HS-5 (cell line): ENCODE data around the gene USP36.
"Not testable (repeated sequence)": the region's sequence is repeated elsewhere in the genome, so short reads cannot be mapped to it uniquely, and the experiment has no call there.

Experiments used
- DNase-seq: peaks from one replicate; pipeline ENCODE4 v3.0.0-alpha.2; 2012; ENCODE audit warnings: low read depth

The USP36 gene

GRCh38 chr17:78870621-78871020 is 30.0 kb upstream of the USP36 start:
- DNase-seq, result no peak

GRCh38 chr17:78868391-78868790 is 27.8 kb upstream of the USP36 start:
- no peak for DNase-seq

- not testable (repeated sequence) for DNase-seq
Observed at GRCh38 chr17:78867046-78867445, 26.4 kb upstream of the USP36 start.

- no peak for DNase-seq
Observed at GRCh38 chr17:78865682-78866390, 25.2 kb upstream of the USP36 start.

GRCh38 chr17:78864117-78864516 is 23.5 kb upstream of the USP36 start:
- DNase-seq, result no peak

- DNase-seq, result peak; percentile 99
Observed at GRCh38 chr17:78862073-78863023, 21.7 kb upstream of the USP36 start.

- no peak for DNase-seq
Observed at GRCh38 chr17:78861229-78861628, 20.6 kb upstream of the USP36 start.

GRCh38 chr17:78859051-78859450 is 18.4 kb upstream of the USP36 start:
- no peak for DNase-seq

- no peak for DNase-seq
Observed at GRCh38 chr17:78857266-78857665, 16.7 kb upstream of the USP36 start.

GRCh38 chr17:78855561-78856165 is 15.0 kb upstream of the USP36 start:
- DNase-seq, result no peak

- DNase-seq, result no peak
Observed at GRCh38 chr17:78854508-78854907, 13.9 kb upstream of the USP36 start.

- DNase-seq, result no peak
Observed at GRCh38 chr17:78853926-78854394, 13.3 kb upstream of the USP36 start.

- no peak for DNase-seq
Observed at GRCh38 chr17:78852709-78853121, 12.1 kb upstream of the USP36 start.

GRCh38 chr17:78849026-78849425 is 8.4 kb upstream of the USP36 start:
- DNase-seq, result no peak

GRCh38 chr17:78847052-78847451 is 6.4 kb upstream of the USP36 start:
- no peak for DNase-seq

- DNase-seq, result no peak
Observed at GRCh38 chr17:78844301-78845005, 3.8 kb upstream of the USP36 start.

- DNase-seq, result no peak
Observed at GRCh38 chr17:78842881-78843565, 2.4 kb upstream of the USP36 start.

GRCh38 chr17:78840530-78840779 is 159 bp downstream of the USP36 start:
- DNase-seq, result no peak

- DNase-seq, result no peak
Observed at GRCh38 chr17:78839762-78840529, 668 bp downstream of the USP36 start.

GRCh38 chr17:78839235-78839761 is 1.3 kb downstream of the USP36 start:
- DNase-seq, result peak; percentile 35

- DNase-seq, result no peak
Observed at GRCh38 chr17:78838574-78839005, 2.0 kb downstream of the USP36 start.
